Spleen (tissue), 7 donors: ENCODE measurements around the gene MPP1.

Experiments
- POLR2A ChIP-seq, 3 donors: fragments of 450-650 bp; IDR thresholded peaks; one replicate each; pipeline ENCODE4 v1.5.1; 2017; ENCODE audit warnings: antibody characterized with exemption in 3 of 3, mild to moderate bottlenecking in 1 of 3
- POLR2AphosphoS5 ChIP-seq, 3 donors: sonication (generic); formaldehyde crosslinking; IDR thresholded peaks; one replicate each; pipeline ENCODE4 v1.5.1; 2017; ENCODE audit warnings: antibody characterized with exemption in 3 of 3
- TF ChIP-seq, protein P1 (sequence below), 11 experiments: fragments of 200-600 bp in 7 of 11; fragments of 450-650 bp in 4 of 11; sonication (generic) in 4 of 11; IDR thresholded peaks in 8 of 11; conservative IDR thresholded peaks in 3 of 11; 1 replicate in 7 of 11; 2 replicates in 4 of 11; pipeline versions ENCODE4 v1.4.0 to v1.8.0; 2016 to 2021; ENCODE audit warnings: antibody characterized with exemption in 11 of 11, inconsistent platforms in 4 of 11, mild to moderate bottlenecking in 1 of 11
- donor health status: DM: no; HTN: no; CAD: no; lungs with moderate emphysema.
- donor health status: DM: no; HTN: no; CAD: no.
- donor health status: DM: no; HTN: no; CAD: no.

DNA sequence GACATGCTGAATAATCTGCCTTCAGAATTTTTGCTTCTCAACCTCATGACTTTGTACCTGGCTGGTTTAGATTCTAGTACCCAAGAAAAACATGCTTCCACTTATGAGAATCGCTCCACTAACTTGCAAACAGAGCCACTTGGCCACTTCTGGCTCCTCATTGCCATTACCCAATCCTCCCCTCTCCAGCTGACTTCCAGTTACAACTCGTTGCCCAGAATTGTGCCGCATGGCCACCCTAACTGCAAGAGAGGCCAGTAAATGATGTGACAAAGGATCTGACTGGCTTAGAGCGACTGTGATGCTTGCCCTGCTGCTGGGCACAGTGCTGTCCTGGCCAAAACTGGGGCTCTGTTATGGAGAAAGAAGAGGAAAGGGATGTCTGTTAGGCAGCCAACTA, 46.6 kb downstream of the MPP1 start:
- TF ChIP-seq POLR2A (IDR thresholded peaks at IDR 0.05): no peak
- TF ChIP-seq, protein P1, sequence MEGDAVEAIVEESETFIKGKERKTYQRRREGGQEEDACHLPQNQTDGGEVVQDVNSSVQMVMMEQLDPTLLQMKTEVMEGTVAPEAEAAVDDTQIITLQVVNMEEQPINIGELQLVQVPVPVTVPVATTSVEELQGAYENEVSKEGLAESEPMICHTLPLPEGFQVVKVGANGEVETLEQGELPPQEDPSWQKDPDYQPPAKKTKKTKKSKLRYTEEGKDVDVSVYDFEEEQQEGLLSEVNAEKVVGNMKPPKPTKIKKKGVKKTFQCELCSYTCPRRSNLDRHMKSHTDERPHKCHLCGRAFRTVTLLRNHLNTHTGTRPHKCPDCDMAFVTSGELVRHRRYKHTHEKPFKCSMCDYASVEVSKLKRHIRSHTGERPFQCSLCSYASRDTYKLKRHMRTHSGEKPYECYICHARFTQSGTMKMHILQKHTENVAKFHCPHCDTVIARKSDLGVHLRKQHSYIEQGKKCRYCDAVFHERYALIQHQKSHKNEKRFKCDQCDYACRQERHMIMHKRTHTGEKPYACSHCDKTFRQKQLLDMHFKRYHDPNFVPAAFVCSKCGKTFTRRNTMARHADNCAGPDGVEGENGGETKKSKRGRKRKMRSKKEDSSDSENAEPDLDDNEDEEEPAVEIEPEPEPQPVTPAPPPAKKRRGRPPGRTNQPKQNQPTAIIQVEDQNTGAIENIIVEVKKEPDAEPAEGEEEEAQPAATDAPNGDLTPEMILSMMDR (IDR thresholded peaks at IDR 0.05 in 8 of 11, conservative IDR thresholded peaks at IDR 0.05 in 3 of 11): no peak
- TF ChIP-seq POLR2AphosphoS5 (IDR thresholded peaks at IDR 0.05): no peak
